Tibial nerve (tissue), 4 donors: Measurements from ENCODE around the gene GARIN6. TPM values are rescaled to one million over a fixed set of nuclear protein-coding genes. Genes with fewer than 3 reads are reported as not detected.

ENCODE experiments used
- DNase-seq, 2 donors: peaks; one replicate each; pipeline ENCODE4 v3.0.0-alpha.2; 2019; ENCODE audit warnings: low spot score in 2 of 2
- H3K27ac ChIP-seq, 4 donors: fragments of 200-600 bp; sonication (generic) in 3 of 4; one replicate each; pipeline ENCODE4 v1.5.1; 2017 to 2019; ENCODE audit warnings: mild to moderate bottlenecking in 1 of 4
- H3K27me3 ChIP-seq, 2 donors: fragments of 200-600 bp; sonication (generic) in 1 of 2; one replicate each; pipeline versions ENCODE4 v1.5.1 to v1.6.0; 2017 to 2019
- H3K36me3 ChIP-seq, 3 donors: fragments of 200-600 bp; sonication (generic); one replicate each; pipeline ENCODE4 v1.5.1; 2018 to 2019
- H3K4me1 ChIP-seq, 4 donors: fragments of 200-600 bp; sonication (generic) in 3 of 4; one replicate each; pipeline ENCODE4 v1.5.1; 2017 to 2019
- H3K4me3 ChIP-seq, 4 donors: fragments of 200-600 bp; sonication (generic) in 3 of 4; one replicate each; pipeline ENCODE4 v1.5.1; 2017 to 2019; ENCODE audit warnings: mild to moderate bottlenecking in 1 of 4, moderate library complexity in 1 of 4
- H3K9me3 ChIP-seq, 4 donors: fragments of 200-600 bp; sonication (generic) in 3 of 4; one replicate each; pipeline ENCODE4 v1.5.1; 2017 to 2019
- EP300 ChIP-seq, 2 donors: sonication (generic); formaldehyde crosslinking; IDR thresholded peaks; one replicate each; pipeline ENCODE4 v1.6.1; 2017; ENCODE audit warnings: antibody characterized with exemption in 2 of 2, mild to moderate bottlenecking in 1 of 2
- POLR2A ChIP-seq, 2 donors: fragments of 450-650 bp; IDR thresholded peaks; one replicate each; pipeline ENCODE4 v1.6.1; 2017; ENCODE audit warnings: antibody characterized with exemption in 2 of 2, mild to moderate bottlenecking in 2 of 2, moderate library complexity in 2 of 2
- WGBS, 2 donors: methylation state at CpG; one replicate each; pipeline ENCODE4 v1.1.5; 2018; 5-methylcytosine and 5-hydroxymethylcytosine counted together
- total RNA-seq, 4 donors: library from RNA; depleted of rRNA; stranded (reverse); fragments of >200 nt; gene quantifications; one replicate each; pipeline ENCODE4 v1.1.0, GENCODE V29; 2016
- TF ChIP-seq, protein P1 (sequence below), 5 experiments: fragments of 200-600 bp in 3 of 5; fragments of 450-650 bp in 2 of 5; sonication (generic) in 3 of 5; IDR thresholded peaks; one replicate each; pipeline ENCODE4 v1.5.1; 2016 to 2019; ENCODE audit warnings: antibody characterized with exemption in 5 of 5, mild to moderate bottlenecking in 3 of 5, moderate library complexity in 2 of 5

Gene GARIN6
- total RNA-seq, 4 donors from 2014 or later, result not detected

DNA sequence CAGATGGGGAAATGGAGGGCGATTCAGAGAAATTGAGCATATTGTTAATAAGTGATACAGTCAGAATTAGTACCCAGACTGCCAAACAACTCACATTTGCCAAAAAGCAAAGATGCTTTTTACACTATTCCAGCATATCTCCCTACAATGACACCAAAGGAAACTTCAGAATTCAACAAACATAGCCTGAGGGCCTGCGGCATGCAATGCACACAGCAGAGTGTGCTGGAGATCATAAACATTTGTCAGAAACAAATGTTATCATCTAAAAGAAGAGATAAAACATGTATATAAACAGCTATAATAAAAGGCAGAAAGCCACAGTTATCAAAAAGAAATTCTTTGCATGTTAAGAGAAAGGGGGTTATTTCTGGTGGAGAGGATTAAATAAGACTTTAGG, 20.1 kb upstream of the GARIN6 start:
- TF ChIP-seq, protein P1, sequence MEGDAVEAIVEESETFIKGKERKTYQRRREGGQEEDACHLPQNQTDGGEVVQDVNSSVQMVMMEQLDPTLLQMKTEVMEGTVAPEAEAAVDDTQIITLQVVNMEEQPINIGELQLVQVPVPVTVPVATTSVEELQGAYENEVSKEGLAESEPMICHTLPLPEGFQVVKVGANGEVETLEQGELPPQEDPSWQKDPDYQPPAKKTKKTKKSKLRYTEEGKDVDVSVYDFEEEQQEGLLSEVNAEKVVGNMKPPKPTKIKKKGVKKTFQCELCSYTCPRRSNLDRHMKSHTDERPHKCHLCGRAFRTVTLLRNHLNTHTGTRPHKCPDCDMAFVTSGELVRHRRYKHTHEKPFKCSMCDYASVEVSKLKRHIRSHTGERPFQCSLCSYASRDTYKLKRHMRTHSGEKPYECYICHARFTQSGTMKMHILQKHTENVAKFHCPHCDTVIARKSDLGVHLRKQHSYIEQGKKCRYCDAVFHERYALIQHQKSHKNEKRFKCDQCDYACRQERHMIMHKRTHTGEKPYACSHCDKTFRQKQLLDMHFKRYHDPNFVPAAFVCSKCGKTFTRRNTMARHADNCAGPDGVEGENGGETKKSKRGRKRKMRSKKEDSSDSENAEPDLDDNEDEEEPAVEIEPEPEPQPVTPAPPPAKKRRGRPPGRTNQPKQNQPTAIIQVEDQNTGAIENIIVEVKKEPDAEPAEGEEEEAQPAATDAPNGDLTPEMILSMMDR (IDR thresholded peaks at IDR 0.05), result no peak
- TF ChIP-seq EP300 (IDR thresholded peaks at IDR 0.05), result no peak
- no peak for TF ChIP-seq POLR2A (IDR thresholded peaks at IDR 0.05)
- H3K27me3 ChIP-seq, result no peaks in the 10 kb centered on the region
- H3K36me3 ChIP-seq, result no peaks in the 10 kb centered on the region
- H3K9me3 ChIP-seq, result peaks cover 0 to 17% (median 3%) of the 10 kb centered on the region in 4 donors
- H3K27ac ChIP-seq, result no peak overlapping the region
- WGBS, 2 donors, result 82 to 86% methylated on average over 2 of the region's 2 CpGs
- DNase-seq, result no peak
- no peaks in the 10 kb centered on the region for H3K4me1 ChIP-seq
- no peak overlapping the region for H3K4me3 ChIP-seq

DNA sequence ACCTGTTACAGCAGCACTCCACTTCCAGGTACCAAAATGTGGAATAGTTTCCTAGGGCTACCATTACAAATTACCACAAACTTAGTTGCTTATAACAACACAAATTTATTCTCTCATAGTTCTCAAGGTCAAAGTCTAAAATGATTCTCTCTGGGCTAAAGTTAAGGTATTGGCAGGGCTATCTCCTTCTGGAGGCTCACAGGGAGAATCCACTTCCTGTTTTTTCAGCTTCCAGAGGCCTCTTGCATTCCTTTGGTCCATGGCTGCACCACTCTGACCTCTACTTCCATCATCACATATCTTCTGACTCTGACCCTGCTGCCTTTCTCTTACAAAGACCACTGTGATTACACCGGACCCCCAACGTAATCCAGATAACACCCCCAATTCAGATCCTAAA, 2.9 kb upstream of the GARIN6 start:
- Histone ChIP-seq H3K27me3 (no peaks in the 10 kb centered on the region), H3K27ac (no peak overlapping the region), H3K4me1 (no peaks in the 10 kb centered on the region), H3K9me3 (no peaks in the 10 kb centered on the region), H3K4me3 (no peak overlapping the region), H3K36me3 (peaks cover 0 to 12% (median 0%) of the 10 kb centered on the region in 3 donors)
- DNase-seq, result no peak
- TF ChIP-seq, protein P1 (IDR thresholded peaks at IDR 0.05), result no peak
- TF ChIP-seq EP300 (IDR thresholded peaks at IDR 0.05), result no peak
- no peak for TF ChIP-seq POLR2A (IDR thresholded peaks at IDR 0.05)
- 56 to 58% methylated on average over 2 of the region's 2 CpGs for WGBS, 2 donors

DNA sequence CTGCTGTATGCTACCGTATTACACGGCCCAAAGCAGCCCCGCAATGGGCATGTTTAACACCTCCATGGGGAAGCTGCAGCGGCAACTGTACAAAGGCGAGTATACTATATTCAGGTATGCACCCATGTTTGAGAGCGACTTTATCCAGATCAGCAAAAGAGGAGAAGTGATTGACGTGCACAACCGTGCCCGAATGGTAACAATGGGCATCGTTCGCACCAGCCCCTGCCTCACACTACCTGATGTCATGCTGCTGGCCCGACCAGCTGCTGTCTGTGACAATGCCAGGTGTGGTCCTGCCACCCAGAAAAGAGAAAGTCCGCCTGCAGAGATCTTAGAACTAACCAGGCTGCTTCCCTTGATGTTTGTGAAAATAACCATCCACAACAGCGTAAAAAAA, 630 bp downstream of the GARIN6 start:
- Histone ChIP-seq H3K27me3 (no peaks in the 10 kb centered on the region), H3K27ac (no peak overlapping the region), H3K4me3 (no peak overlapping the region), H3K9me3 (no peaks in the 10 kb centered on the region), H3K4me1 (no peaks in the 10 kb centered on the region), H3K36me3 (peaks cover 0 to 11% (median 0%) of the 10 kb centered on the region in 3 donors)
- TF ChIP-seq EP300 (IDR thresholded peaks at IDR 0.05) (no peak), POLR2A (IDR thresholded peaks at IDR 0.05) (no peak)
- DNase-seq, result no peak
- WGBS, 2 donors, result 92 to 94% methylated on average over 14 of the region's 14 CpGs

DNA sequence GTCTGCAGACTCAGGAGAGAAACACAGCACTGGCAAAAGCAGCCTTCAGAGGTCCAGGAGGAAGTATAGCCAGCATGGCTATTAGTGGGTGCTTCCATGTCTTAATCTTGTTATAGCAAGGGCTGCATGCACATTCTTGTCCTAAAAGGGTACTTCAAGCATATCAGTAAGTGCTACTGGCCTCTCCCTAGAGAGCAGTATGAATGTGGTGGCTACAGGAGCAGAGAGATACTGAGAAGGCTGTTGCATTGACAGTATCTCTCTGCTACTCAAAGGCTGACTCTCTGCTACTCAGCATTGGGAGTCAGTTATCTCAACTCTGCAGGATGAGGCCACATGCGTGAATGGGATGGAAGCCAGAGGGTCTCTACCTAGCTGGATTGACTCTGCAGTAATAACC, 2.0 kb downstream of the GARIN6 start:
- no peak for DNase-seq
- Histone ChIP-seq H3K27me3 (no peaks in the 10 kb centered on the region), H3K27ac (no peak overlapping the region), H3K4me1 (no peaks in the 10 kb centered on the region), H3K9me3 (no peaks in the 10 kb centered on the region), H3K4me3 (no peak overlapping the region), H3K36me3 (peaks cover 0 to 11% (median 0%) of the 10 kb centered on the region in 3 donors)
- no peak for TF ChIP-seq EP300 (IDR thresholded peaks at IDR 0.05)
- no peak for TF ChIP-seq POLR2A (IDR thresholded peaks at IDR 0.05)
- TF ChIP-seq, protein P1 (IDR thresholded peaks at IDR 0.05), result no peak
- 76 to 82% methylated on average over 1 of the region's 1 CpG for WGBS, 2 donors

DNA sequence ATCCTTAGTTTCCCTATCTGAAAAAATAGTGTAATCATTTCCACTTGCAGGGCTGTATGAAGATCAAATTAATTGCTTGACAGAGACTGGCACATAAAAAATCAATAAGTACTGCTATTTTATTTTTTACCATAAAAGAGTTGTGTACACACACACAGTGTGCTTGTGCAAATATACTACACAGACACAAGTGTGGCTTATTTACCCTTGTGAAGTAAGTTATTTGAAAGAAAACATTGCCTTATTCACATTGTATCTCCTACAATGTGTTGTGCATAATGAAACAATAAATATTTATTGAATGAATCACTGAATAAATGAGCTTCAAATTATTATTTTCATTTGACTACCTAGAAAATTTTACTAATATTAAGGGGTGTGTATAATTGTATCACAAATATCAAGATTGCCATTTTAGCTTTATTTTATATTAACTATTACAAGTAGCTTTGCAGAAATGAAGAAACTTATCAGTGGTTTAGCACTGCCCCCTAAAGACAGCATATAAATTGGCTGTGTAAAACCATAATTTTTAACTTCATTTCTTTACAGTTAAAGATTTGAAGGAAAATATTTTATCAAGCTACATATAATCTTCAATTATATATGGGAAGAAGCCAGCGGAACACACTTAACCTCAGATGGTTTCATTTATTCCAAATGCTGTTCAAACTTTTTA, 11.3 kb downstream of the GARIN6 start:
- Histone ChIP-seq H3K4me1 (no peaks in the 10 kb centered on the region), H3K4me3 (no peak overlapping the region), H3K9me3 (no peaks in the 10 kb centered on the region), H3K27ac (no peak overlapping the region), H3K27me3 (no peaks in the 10 kb centered on the region), H3K36me3 (no peaks in the 10 kb centered on the region)
- no peak for DNase-seq
- TF ChIP-seq EP300 (IDR thresholded peaks at IDR 0.05) (no peak), POLR2A (IDR thresholded peaks at IDR 0.05) (no peak)
- TF ChIP-seq, protein P1 (IDR thresholded peaks at IDR 0.05), result no peak
- 72 to 76% methylated on average over 1 of the region's 1 CpG for WGBS, 2 donors
